HG02798 (cell line): Measurements from ENCODE around the gene DOCK11.
"Not testable (repeated sequence)": the region's sequence is repeated elsewhere in the genome, so short reads cannot be mapped to it uniquely, and the experiment has no call there.

ENCODE experiments used
- ATAC-seq: cut with Tn5 transposase; IDR thresholded peaks from one replicate; pipeline ENCODE4 v1.9.1; 2021; ENCODE audit warnings: mild to moderate bottlenecking; ENCODE audit not compliant: unreplicated experiment, poor library complexity

Gene DOCK11

GRCh38 chrX:118675966-118676349, 180.3 kb downstream of the DOCK11 start:
- no peak for ATAC-seq

GRCh38 chrX:118677318-118677717, 181.7 kb downstream of the DOCK11 start:
- ATAC-seq, result no peak

GRCh38 chrX:118679290-118679689, 183.7 kb downstream of the DOCK11 start:
- no peak for ATAC-seq

GRCh38 chrX:118682258-118683014, 186.8 kb downstream of the DOCK11 start:
- ATAC-seq, result no peak

- no peak for ATAC-seq
These were observed 189.8 kb downstream of the DOCK11 start for GRCh38 chrX:118685393-118685792.

- ATAC-seq, result no peak
These were observed 193.3 kb downstream of the DOCK11 start for GRCh38 chrX:118688935-118689334.

GRCh38 chrX:118693843-118694242, 198.2 kb downstream of the DOCK11 start:
- no peak for ATAC-seq

- no peak for ATAC-seq
These were observed 199.0 kb downstream of the DOCK11 start for GRCh38 chrX:118694638-118695037.

- no peak for ATAC-seq
These were observed 203.0 kb downstream of the DOCK11 start for GRCh38 chrX:118698516-118699170.

- no peak for ATAC-seq
These were observed 207.1 kb downstream of the DOCK11 start for GRCh38 chrX:118702741-118703140.

GRCh38 chrX:118706681-118707080, 211.1 kb downstream of the DOCK11 start:
- ATAC-seq, result no peak

- ATAC-seq, result no peak
These were observed 218.9 kb downstream of the DOCK11 start for GRCh38 chrX:118714521-118714920.

- not testable (repeated sequence) for ATAC-seq
These were observed 220.3 kb downstream of the DOCK11 start for GRCh38 chrX:118715917-118716316.

GRCh38 chrX:118716833-118717232, 221.2 kb downstream of the DOCK11 start:
- not testable (repeated sequence) for ATAC-seq

- ATAC-seq, result no peak
These were observed 222.2 kb downstream of the DOCK11 start for GRCh38 chrX:118717678-118718391.

GRCh38 chrX:118718737-118719136, 223.1 kb downstream of the DOCK11 start:
- no peak for ATAC-seq

- ATAC-seq, result no peak
These were observed 224.6 kb downstream of the DOCK11 start for GRCh38 chrX:118720058-118720707.

- no peak for ATAC-seq
These were observed 227.8 kb downstream of the DOCK11 start for GRCh38 chrX:118723376-118723775.

GRCh38 chrX:118724365-118724764, 228.8 kb downstream of the DOCK11 start:
- ATAC-seq, result no peak

- ATAC-seq, result no peak
These were observed 229.2 kb downstream of the DOCK11 start for GRCh38 chrX:118724775-118725174.

GRCh38 chrX:118726396-118726795, 230.8 kb downstream of the DOCK11 start:
- no peak for ATAC-seq
